Inferior parietal cortex (tissue), 1 donor: Measurements from ENCODE around the gene GM2A.
"Not testable (repeated sequence)": the region's sequence is repeated elsewhere in the genome, so short reads cannot be mapped to it uniquely, and the experiment has no call there.

Source experiments
- DNase-seq: peaks from one replicate; pipeline ENCODE4 v3.0.0-alpha.2; 2016; ENCODE audit errors: extremely low spot score

Gene GM2A

GRCh38 chr5:151251621-151252020 lies 1.4 kb upstream of the GM2A start:
- no peak for DNase-seq

DNA sequence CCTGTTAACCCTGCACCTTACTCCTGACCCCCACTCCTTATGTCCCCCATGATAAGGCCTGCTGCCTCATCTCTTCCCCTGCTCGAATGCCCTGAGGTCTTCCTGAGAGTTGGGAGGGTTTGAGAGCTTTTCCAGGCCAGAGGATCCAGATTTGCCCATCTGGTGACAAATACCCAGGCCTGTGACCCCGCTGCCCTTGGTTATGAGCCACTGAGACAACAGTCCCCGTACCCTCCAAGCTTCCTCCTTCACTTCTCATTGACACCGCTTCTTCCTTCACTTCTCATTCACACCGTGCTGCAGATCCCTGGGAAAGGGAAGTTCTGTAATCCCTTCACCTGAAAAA lies 593 bp downstream of the GM2A start:
- no peak for DNase-seq

DNA sequence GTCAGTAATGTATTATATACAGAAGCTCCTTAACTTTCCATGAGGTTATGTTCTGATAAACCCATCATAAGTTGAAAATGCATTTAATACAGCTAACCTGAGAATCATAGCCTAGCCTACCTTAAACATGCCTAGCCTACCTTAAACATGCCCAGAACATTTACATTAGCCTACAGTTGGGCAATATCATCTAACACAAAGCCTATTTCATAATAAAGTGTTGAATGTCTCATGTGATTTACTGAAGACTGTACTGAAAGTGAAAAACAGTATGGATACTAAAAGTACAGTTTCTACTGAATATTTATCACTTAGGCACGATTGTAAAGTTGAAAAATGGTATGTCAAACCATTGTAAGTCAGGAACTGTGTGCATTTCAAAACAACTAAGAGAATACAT lies 1.6 kb downstream of the GM2A start:
- DNase-seq = no peak

- not testable (repeated sequence) for DNase-seq
These were observed 2.0 kb downstream of the GM2A start for GRCh38 chr5:151254990-151255389.

- no peak for DNase-seq
These were observed 2.8 kb downstream of the GM2A start for GRCh38 chr5:151255621-151256286.

- DNase-seq = no peak
These were observed 4.8 kb downstream of the GM2A start for GRCh38 chr5:151257731-151258181.

DNA sequence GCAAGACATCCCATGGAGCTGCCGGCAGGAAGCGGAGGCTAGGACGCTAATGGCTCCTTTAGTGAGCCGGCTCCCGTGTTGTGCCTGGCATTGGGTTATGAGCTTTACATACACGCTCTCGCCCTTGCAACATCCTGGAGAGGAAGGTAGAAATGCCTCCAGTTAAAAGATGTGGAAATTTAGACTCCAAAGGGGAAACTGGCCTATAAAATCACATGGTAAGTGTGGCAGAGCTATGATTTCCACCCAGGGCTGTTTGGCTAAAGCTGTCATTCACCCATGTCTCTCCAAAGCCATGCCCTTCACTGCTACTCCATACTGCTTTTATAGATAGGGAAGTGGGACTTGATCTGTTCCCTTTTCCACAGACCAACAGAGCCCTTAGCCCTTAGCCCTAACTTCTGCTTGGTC lies 5.2 kb downstream of the GM2A start:
- DNase-seq = no peak

- DNase-seq = no peak
These were observed 5.8 kb downstream of the GM2A start for GRCh38 chr5:151258816-151259215.

- no peak for DNase-seq
These were observed 6.9 kb downstream of the GM2A start for GRCh38 chr5:151259931-151260330.

GRCh38 chr5:151262532-151262931 lies 9.5 kb downstream of the GM2A start:
- no peak for DNase-seq

DNA sequence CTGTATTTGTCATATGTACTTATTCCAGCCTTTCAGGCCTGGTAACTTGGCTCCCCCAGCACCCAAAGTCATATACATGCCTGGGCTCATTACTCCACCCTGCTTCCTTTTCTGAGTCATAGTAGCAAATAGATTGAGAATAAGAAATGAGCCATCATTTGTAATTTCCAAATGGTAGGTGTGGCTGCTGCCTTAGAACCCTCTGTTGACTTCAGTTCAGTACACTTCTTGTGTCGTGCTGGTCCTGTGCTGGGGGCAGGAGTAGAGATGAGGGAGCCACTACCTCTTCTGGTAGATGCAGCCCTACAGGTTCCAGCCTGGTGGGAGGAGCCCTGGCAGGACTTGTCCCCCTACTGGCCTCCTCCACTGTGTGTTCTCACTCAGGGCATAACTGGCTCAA lies 11.1 kb downstream of the GM2A start:
- no peak for DNase-seq

DNA sequence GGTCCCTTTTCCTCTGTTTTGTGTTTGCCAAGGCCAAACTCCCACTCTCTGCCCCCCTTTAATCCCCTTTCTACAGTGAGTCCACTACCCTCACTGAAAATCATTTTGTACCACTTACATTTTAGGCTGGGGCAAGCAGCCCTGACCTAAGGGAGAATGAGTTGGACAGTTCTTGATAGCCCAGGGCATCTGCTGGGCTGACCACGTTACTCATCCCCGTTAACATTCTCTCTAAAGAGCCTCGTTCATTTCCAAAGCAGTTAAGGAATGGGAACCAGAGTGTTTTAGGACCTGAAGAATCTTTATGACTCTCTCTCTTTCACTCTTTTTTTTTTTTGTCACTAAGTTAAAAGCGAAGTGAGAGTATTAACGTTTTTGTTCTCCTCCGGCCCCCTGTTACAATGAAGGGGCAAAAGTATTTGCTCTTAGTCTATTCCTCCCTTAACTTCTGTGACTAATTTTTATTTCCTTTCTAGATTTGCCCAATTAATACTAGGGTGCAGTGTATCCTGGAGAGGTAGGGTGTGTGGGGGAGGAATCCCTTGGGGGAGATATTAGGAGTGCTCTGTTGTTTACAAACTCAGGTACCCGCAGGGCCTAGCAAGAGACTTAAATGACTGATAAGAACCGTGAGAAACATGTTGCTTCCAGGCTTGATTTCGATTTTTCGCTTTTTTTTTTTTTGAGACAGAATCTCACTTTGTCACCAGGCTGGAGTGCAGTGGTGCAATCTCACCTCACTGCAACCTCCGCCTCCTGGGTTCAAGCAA lies 14.7 kb downstream of the GM2A start:
- no peak for DNase-seq

DNA sequence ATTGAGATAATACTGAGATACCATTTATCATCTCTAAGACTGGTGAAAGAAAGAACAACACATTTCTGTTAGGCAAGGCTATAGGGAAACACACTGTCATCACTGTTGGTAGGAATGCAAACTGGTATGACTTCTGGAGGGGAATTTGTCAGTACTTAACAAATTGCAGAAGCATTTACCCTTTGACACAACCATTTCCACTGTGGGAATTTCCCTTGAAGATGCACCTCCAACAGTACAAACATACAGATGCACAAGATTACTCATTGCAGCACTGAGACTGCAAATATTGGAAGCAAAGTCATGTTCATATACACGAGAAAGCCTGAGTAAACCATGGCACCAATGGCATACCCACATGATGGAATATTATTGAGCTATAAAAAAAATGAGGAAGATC lies 17.6 kb downstream of the GM2A start:
- DNase-seq = no peak

GRCh38 chr5:151271336-151271735 lies 18.4 kb downstream of the GM2A start:
- DNase-seq = no peak

GRCh38 chr5:151274666-151275065 lies 21.7 kb downstream of the GM2A start:
- DNase-seq = no peak

- DNase-seq = no peak
These were observed 22.8 kb downstream of the GM2A start for GRCh38 chr5:151275803-151276202.

- DNase-seq = no peak
These were observed 25.9 kb downstream of the GM2A start for GRCh38 chr5:151278845-151279244.

GRCh38 chr5:151280443-151280842 lies 27.5 kb downstream of the GM2A start:
- DNase-seq = no peak

- no peak for DNase-seq
These were observed 28.1 kb downstream of the GM2A start for GRCh38 chr5:151281001-151281639.

DNA sequence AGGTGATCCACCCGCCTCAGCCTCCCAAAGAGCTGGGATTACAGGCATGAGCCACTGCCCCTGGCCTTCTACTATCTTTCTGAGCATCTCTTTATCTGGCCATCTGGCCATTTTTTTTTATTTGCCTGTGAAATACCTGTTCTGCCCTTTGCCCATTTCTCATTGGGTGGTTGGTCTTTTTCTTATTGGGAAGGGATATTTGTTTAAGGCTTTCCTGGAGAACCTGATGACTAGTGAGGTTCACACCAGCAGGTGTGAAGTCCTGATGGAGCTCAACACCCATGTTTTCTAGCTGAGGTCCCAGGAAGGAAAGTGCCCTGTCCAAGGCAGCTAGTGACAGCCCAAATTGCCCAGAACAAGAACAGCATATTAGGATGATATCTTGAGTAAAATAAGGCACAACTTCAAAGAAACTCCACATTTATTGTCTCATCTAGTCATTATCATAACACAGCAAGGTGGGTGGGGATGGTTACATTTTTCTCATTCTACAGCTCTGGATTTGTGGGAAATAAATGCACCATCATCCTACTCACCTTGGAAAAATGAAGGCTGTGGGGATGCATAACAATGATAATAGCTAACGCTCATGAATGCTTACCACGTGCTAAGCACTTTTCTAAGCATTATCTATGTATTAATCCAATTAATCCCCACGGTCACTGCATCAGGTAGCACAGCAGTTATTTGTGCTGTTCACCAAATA lies 30.3 kb downstream of the GM2A start:
- DNase-seq = no peak

DNA sequence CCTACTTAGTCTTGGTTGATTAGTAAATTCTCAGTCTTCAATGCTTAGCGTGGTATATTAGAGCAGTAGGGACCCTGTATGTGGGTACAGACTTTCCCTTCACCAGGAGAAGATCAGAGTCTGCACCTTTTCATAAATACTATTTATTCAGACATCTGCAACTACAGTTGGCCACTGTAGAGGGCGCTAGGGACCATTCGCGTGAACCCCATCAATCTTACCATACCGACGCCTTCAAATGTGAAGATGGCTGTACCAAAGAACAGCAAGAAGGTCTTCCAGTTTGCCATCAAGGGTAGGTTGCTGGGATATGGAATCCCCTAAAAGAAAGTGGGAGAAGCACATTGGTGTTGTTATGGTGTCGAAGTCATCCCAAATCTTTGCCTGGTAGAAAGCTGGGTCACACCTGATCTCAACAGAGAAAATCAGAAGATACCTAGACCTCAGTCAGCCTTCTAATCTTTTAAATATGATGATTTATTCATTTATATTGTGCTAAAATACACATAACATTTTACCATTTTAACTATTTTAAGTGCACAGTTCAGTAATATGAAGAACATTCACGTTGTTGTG lies 31.5 kb downstream of the GM2A start:
- DNase-seq = no peak

DNA sequence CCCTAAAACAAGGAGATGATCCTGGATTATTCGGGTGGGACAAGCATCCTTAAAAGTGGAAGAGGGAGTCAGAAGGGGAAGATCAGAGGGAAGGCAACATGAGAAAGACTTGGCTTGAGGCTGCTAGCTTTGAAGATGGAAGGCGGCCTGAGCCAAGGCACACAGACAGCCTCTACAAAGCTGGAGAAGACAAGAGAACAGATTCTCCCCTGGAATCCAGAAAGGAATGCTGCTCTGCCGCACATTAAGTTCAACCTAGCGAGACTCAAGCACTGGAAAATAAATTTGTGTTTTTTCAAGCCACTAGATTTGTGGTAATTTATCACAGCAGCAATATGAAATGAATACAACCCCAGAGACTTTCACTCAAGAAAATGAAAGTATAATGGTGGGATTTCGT lies 32.7 kb downstream of the GM2A start:
- no peak for DNase-seq
